Common myeloid progenitor, CD34-positive (primary cell): ENCODE results near the gene MRGPRF.

Experiments used
- CTCF ChIA-PET: fragments of 350-600 bp; sonication (Branson Sonifier 250); formaldehyde crosslinking; loops from one replicate; lab custom pipeline; 2021; ENCODE audit warnings: antibody characterized with exemption; lab: Charles Lee
- POLR2A ChIA-PET: fragments of 350-600 bp; sonication (Branson Sonifier 250); formaldehyde crosslinking; loops from one replicate; lab custom pipeline; 2021; ENCODE audit warnings: antibody characterized with exemption; lab: Charles Lee
- DNase-seq, 3 donors: peaks; one replicate each; pipeline versions ENCODE4 v3.0.0 to v3.0.0-alpha.2; 2013
- H3K27ac ChIP-seq, 2 experiments: 1 replicate in 1 of 2; 2 replicates in 1 of 2; pipeline ENCODE4 v1.7.0; 2013; ENCODE audit warnings: inconsistent platforms in 2 of 2, low read length in 2 of 2, mild to moderate bottlenecking in 2 of 2, low read depth in 1 of 2, moderate library complexity in 1 of 2; ENCODE audit not compliant: severe bottlenecking in 2 of 2, insufficient read depth in 1 of 2, poor library complexity in 1 of 2
- H3K27me3 ChIP-seq, 5 experiments: replicated peaks in 2 of 5; 1 replicate in 3 of 5; 2 replicates in 2 of 5; pipeline versions ENCODE4 v1.6.1 to v1.7.0; 2013; ENCODE audit warnings: low read length in 4 of 5, mild to moderate bottlenecking in 2 of 5, moderate library complexity in 2 of 5, inconsistent platforms in 1 of 5; ENCODE audit not compliant: insufficient read depth in 5 of 5, control insufficient read depth in 4 of 5
- H3K36me3 ChIP-seq, 4 experiments: 1 replicate in 2 of 4; 2 replicates in 2 of 4; pipeline versions ENCODE4 v1.6.1 to v1.7.0; 2013; ENCODE audit warnings: low read length in 3 of 4, control low read depth in 1 of 4, mild to moderate bottlenecking in 1 of 4; ENCODE audit not compliant: control insufficient read depth in 4 of 4, insufficient read depth in 4 of 4
- H3K4me1 ChIP-seq, 4 experiments: 1 replicate in 3 of 4; 2 replicates in 1 of 4; pipeline versions ENCODE4 v1.6.1 to v1.7.1; 2013; ENCODE audit warnings: low read length in 3 of 4, mild to moderate bottlenecking in 3 of 4, control low read depth in 1 of 4, inconsistent platforms in 1 of 4, moderate library complexity in 1 of 4; ENCODE audit not compliant: control insufficient read depth in 4 of 4, insufficient read depth in 4 of 4; ENCODE audit errors: control extremely low read depth in 1 of 4
- H3K4me3 ChIP-seq, 7 experiments: 1 replicate in 4 of 7; 2 replicates in 3 of 7; pipeline versions ENCODE4 v1.5.1 to v1.7.0; 2013; ENCODE audit warnings: mild to moderate bottlenecking in 7 of 7, low read length in 6 of 7, moderate library complexity in 6 of 7, inconsistent platforms in 2 of 7, low read depth in 2 of 7, control low read depth in 1 of 7; ENCODE audit not compliant: insufficient read depth in 4 of 7, control insufficient read depth in 1 of 7; ENCODE audit errors: extremely low read depth in 1 of 7
- H3K9me3 ChIP-seq, 5 experiments: 1 replicate in 4 of 5; 2 replicates in 1 of 5; pipeline versions ENCODE4 v1.6.1 to v1.7.1; 2013; ENCODE audit warnings: low read length in 4 of 5, mild to moderate bottlenecking in 2 of 5, inconsistent platforms in 1 of 5, low read depth in 1 of 5, moderate library complexity in 1 of 5; ENCODE audit not compliant: control insufficient read depth in 4 of 5, insufficient read depth in 2 of 5; ENCODE audit errors: control extremely low read depth in 1 of 5
- WGBS: methylation state at CpG from one replicate; pipeline ENCODE4 v1.1.5; 2013; ENCODE audit not compliant: insufficient coverage; 5-methylcytosine and 5-hydroxymethylcytosine counted together

The MRGPRF gene

DNA sequence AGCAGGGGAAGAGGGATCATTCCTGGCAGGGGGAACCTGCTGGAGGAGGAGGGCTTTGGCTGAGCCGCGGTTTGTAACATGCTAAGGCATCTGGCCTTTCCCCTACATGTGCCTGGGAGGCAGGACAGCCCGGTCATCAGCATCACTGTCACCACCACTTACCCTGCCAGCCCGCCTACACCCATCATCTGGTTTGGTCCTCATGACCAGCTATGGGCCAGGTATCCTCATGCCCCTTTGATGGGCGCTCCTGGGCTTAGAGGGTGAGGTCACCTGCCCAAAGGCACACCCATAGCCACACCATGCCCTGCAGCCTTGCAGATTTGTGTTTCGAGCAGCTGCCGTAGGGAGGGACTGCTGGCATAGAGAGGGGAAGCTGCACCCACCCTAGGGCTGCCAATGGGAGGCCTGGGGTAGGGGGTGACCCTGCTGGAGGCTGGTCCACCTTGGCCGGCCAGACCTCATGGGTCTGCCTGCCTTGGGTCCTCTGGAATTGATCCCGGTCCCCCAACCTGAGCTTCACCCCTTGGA is 2.6 kb downstream of the MRGPRF start:
- H3K36me3 ChIP-seq: no peaks in the 10 kb centered on the region
- ChIA-PET CTCF (interaction anchor here (1.1 kb wide), 1 partner anchor 9 kb away, joined by 3 read pairs; no protein-coding TSS in a partner anchor), POLR2A (no interaction called here)
- H3K4me1 ChIP-seq: peaks cover 0 to 8% (median 7%) of the 10 kb centered on the region in 4 experiments
- no peak overlapping the region for H3K4me3 ChIP-seq
- peaks cover 0 to 90% (median 25%) of the 10 kb centered on the region in 5 experiments for H3K27me3 ChIP-seq
- no peak for DNase-seq
- no peak overlapping the region for H3K27ac ChIP-seq
- H3K9me3 ChIP-seq: no peaks in the 10 kb centered on the region
- 69% methylated on average over 6 of the region's 9 CpGs for WGBS

DNA sequence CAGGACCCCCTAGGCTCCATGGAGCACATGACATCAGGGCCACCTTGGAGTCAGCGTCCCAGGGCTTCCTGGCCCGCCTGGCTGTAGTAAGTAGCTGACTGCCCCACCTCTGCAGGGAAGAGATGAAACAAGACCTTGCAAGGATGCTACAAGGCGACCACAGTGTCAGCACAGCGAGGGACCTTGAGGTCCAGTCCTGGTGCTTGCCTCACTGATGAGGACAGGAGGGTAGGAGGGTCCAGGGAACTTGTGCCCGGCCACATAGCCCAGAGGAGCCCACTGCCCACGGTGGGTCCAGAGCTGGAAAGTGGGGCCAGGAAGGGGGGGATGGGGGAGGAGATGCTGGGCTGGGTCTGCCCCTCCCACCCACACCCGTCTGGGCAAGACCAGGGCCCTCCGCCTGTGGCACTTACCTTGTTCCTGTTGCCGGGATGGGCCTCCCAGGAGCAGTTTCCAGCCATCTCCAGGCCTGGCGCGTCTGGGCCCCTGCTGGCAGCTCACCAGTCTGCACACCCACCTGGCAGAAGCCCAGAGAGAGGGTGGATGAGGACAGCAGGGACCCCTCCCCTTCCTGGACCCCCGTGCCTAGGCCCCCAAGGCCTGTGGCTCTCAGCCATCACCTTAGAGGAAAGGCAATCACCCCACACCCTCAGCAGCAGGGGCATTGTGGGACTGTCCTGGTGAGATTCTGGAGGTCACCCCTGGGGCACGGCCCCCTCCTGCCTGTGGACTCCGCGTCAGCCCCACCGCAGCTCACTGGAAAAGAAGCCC is 3.4 kb downstream of the MRGPRF start:
- Histone ChIP-seq H3K4me1 (peaks cover 0 to 8% (median 7%) of the 10 kb centered on the region in 4 experiments), H3K27me3 (peaks cover 0 to 89% (median 24%) of the 10 kb centered on the region in 5 experiments), H3K36me3 (no peaks in the 10 kb centered on the region), H3K4me3 (no peak overlapping the region), H3K27ac (no peak overlapping the region), H3K9me3 (no peaks in the 10 kb centered on the region)
- 82% methylated on average over 10 of the region's 16 CpGs for WGBS
- ChIA-PET POLR2A (no interaction called here), CTCF (no interaction called here)
- DNase-seq: no peak

DNA sequence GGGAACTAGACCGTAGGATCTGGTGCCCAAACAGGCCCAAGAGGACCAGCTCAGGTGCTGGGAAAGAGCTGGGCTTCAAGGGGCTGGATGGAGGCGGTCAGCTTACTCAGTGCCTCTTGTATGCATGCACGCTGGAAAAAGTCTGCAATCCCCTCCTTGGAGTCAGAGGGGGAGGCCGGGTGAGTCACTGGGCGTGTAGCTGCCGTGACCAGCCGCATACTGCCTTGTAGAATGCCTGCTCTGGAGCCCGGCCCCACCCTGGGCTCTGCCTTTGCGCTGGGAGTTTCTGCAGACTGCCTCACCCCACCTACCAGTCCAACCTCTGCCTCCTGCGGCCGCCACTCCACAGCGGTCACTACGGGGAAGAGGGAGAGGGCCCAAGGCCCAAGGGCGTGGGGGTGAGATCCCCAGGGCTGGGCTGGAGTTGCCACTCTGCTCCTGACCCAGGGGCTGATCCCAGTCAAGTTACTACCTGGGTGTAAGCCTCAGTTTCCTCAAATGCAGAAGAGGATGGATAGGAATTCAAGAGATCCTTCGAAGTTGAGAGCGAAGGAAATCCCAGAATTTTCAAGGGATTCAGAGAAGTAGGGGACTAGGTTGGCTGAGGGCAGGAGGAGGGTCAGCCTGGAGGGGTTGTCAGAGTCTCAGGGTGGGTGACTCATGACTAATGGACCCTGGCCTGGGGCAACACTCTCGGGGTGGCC is 4.2 kb downstream of the MRGPRF start:
- CTCF ChIA-PET: no interaction called here
- POLR2A ChIA-PET: no interaction called here
- no peaks in the 10 kb centered on the region for H3K36me3 ChIP-seq
- no peak for DNase-seq
- H3K9me3 ChIP-seq: no peaks in the 10 kb centered on the region
- H3K4me3 ChIP-seq: no peak overlapping the region
- WGBS: 95% methylated on average over 14 of the region's 17 CpGs
- peaks cover 0 to 82% (median 22%) of the 10 kb centered on the region in 5 experiments for H3K27me3 ChIP-seq
- no peak overlapping the region for H3K27ac ChIP-seq
- H3K4me1 ChIP-seq: peaks cover 0 to 8% (median 7%) of the 10 kb centered on the region in 4 experiments

DNA sequence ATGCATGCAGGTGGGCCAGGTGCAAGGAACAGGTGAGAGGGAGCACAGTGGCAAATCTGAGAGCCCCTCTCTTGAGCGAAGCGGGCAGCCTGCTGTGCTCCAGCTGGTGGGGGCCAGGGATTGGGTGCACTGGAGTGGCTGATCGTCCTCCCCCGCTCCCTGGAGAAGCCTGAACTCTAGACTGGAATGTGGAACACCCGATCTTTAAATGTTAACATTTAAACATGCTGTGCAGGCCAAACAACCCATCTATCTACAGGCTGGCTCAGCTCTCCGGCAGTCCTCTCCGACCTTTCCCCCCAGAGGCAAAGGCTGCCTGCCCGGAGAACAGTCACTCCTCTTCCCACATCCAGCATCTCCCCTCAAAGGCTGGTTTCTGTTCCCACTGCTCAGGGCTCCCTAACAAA is 5.1 kb downstream of the MRGPRF start:
- DNase-seq: no peak
- ChIA-PET CTCF (interaction anchor here (0.6 kb wide), 1 partner anchor 24 kb away, joined by 3 read pairs; no protein-coding TSS in a partner anchor), POLR2A (no interaction called here)
- Histone ChIP-seq H3K4me1 (peaks cover 0 to 7% (median 7%) of the 10 kb centered on the region in 4 experiments), H3K4me3 (no peak overlapping the region), H3K27ac (no peak overlapping the region), H3K36me3 (no peaks in the 10 kb centered on the region), H3K27me3 (peaks cover 0 to 72% (median 20%) of the 10 kb centered on the region in 5 experiments), H3K9me3 (no peaks in the 10 kb centered on the region)
- 93% methylated on average over 5 of the region's 8 CpGs for WGBS

DNA sequence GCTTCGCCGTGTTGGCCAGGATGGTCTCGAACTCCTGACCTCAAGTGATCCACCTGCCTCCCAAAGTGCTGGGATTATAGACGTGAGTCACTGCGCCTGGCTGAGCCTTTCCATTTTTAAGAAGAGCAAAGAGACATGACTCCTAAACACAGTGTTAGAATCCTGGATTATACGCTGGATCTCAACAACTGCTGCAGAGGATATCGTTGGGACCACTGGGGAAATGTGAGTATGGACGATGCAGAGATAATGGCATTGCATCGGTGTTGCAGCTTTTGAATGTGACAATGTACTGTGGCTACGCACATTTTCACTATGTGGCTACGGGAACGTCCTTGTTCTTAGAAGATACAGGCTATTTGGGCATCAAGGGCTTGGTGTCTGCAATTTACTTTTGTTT is 6.2 kb downstream of the MRGPRF start:
- 92% methylated on average over 11 of the region's 12 CpGs for WGBS
- peaks cover 0 to 61% (median 16%) of the 10 kb centered on the region in 5 experiments for H3K27me3 ChIP-seq
- no peak overlapping the region for H3K27ac ChIP-seq
- no peak overlapping the region for H3K4me3 ChIP-seq
- no peak for DNase-seq
- CTCF ChIA-PET: no interaction called here
- no peaks in the 10 kb centered on the region for H3K36me3 ChIP-seq
- H3K9me3 ChIP-seq: no peaks in the 10 kb centered on the region
- POLR2A ChIA-PET: no interaction called here
- peaks cover 0 to 7% (median 7%) of the 10 kb centered on the region in 4 experiments for H3K4me1 ChIP-seq

DNA sequence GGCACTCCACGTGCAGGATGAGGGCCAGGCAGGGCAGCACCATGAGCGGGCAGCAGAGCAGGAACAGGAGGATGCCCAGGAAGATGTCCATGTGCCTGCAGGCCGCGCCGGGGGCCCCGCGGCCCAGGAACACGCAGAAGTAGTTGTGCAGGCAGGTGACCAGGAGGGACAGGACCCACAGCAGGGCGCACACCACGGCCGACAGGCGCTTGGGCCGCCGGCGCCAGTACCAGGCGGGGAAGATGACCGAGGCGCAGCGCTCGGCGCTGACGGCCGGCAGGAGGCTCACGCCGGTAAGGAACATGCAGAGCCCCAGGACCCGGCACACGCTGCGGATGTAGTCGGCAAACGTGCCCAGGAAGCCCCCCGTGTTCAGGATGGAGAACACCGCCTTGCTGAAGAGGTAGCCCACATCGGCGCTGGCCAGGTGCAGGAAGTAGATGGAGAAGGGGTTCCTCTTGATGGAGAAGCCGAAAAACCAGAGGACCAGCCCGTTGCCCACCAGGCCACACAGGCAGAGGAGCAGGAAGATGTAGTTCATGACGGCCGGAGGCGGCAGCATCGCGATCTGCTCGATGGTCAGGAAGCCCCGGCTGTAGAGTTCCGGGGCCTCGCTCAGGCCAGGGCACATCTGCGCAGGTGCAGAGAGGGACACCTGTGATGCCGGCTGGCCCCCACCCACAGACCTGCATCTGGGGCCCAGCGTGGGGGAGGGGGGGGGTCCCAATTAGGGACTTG is 7.2 kb downstream of the MRGPRF start:
- Histone ChIP-seq H3K27ac (no peak overlapping the region), H3K4me3 (no peak overlapping the region), H3K9me3 (no peaks in the 10 kb centered on the region), H3K4me1 (peaks cover 0 to 2% (median 1%) of the 10 kb centered on the region in 4 experiments), H3K27me3 (peaks cover 0 to 51% (median 15%) of the 10 kb centered on the region in 5 experiments), H3K36me3 (no peaks in the 10 kb centered on the region)
- POLR2A ChIA-PET: no interaction called here
- DNase-seq: no peak
- CTCF ChIA-PET: no interaction called here
- 80% methylated on average over 41 of the region's 48 CpGs for WGBS
